ENCODE measurements around the gene RRP9.

DNA sequence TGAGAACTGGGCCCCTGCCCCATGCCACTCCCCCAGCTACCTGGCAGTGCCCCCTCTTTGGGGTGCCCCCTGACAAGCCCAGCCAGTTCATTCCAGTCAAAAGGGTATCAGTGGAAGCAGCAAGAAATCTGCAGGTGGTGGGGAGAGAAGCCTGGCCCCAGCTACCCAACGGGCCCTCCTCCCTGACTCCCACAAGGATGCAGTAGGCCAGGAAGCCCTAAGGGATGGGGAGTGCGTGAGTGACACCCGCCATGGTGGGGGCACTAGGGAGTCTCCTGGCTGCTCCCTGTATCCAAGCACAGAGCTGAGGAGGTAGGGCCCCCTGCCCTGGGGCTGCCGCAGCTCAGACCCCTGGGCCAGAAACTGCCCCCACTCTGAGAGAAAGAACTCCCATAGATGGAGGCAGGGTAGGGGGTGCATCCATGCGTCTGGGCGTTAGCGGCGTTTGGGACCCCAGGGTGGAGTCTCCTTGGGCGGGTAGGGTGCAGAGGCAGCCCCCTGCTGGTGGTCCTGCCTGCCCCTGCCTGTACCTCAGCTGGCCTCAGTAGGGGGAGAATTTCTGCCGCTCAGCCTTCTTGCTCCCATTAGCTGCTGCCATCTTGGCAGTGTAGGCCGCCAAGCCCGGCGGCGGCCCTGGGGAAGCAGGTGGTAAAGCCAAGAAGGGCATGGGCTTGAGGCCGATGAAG, 16.0 kb upstream of the RRP9 start:
- TF ChIP-seq, protein P1, sequence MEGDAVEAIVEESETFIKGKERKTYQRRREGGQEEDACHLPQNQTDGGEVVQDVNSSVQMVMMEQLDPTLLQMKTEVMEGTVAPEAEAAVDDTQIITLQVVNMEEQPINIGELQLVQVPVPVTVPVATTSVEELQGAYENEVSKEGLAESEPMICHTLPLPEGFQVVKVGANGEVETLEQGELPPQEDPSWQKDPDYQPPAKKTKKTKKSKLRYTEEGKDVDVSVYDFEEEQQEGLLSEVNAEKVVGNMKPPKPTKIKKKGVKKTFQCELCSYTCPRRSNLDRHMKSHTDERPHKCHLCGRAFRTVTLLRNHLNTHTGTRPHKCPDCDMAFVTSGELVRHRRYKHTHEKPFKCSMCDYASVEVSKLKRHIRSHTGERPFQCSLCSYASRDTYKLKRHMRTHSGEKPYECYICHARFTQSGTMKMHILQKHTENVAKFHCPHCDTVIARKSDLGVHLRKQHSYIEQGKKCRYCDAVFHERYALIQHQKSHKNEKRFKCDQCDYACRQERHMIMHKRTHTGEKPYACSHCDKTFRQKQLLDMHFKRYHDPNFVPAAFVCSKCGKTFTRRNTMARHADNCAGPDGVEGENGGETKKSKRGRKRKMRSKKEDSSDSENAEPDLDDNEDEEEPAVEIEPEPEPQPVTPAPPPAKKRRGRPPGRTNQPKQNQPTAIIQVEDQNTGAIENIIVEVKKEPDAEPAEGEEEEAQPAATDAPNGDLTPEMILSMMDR (IDR thresholded peaks at IDR 0.05) = no peak
- TF ChIP-seq FOXJ3 (CRISPR knock-in tag; IDR thresholded peaks at IDR 0.05; ENCODE audit: borderline replicate concordance) (no peak), NR3C1 (CRISPR knock-in tag; conservative IDR thresholded peaks at IDR 0.05; ENCODE audit: low read depth) (no peak), RELA (CRISPR knock-in tag; IDR thresholded peaks at IDR 0.05; ENCODE audit: borderline replicate concordance) (no peak), SOX15 (CRISPR knock-in tag; IDR thresholded peaks at IDR 0.05) (no peak), NR1H2 (CRISPR knock-in tag; IDR thresholded peaks at IDR 0.05) (no peak)
- TF ChIP-seq, protein P2, sequence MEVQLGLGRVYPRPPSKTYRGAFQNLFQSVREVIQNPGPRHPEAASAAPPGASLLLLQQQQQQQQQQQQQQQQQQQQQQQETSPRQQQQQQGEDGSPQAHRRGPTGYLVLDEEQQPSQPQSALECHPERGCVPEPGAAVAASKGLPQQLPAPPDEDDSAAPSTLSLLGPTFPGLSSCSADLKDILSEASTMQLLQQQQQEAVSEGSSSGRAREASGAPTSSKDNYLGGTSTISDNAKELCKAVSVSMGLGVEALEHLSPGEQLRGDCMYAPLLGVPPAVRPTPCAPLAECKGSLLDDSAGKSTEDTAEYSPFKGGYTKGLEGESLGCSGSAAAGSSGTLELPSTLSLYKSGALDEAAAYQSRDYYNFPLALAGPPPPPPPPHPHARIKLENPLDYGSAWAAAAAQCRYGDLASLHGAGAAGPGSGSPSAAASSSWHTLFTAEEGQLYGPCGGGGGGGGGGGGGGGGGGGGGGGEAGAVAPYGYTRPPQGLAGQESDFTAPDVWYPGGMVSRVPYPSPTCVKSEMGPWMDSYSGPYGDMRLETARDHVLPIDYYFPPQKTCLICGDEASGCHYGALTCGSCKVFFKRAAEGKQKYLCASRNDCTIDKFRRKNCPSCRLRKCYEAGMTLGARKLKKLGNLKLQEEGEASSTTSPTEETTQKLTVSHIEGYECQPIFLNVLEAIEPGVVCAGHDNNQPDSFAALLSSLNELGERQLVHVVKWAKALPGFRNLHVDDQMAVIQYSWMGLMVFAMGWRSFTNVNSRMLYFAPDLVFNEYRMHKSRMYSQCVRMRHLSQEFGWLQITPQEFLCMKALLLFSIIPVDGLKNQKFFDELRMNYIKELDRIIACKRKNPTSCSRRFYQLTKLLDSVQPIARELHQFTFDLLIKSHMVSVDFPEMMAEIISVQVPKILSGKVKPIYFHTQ (CRISPR knock-in tag; IDR thresholded peaks at IDR 0.05) = no peak
- TF ChIP-seq, protein P3, sequence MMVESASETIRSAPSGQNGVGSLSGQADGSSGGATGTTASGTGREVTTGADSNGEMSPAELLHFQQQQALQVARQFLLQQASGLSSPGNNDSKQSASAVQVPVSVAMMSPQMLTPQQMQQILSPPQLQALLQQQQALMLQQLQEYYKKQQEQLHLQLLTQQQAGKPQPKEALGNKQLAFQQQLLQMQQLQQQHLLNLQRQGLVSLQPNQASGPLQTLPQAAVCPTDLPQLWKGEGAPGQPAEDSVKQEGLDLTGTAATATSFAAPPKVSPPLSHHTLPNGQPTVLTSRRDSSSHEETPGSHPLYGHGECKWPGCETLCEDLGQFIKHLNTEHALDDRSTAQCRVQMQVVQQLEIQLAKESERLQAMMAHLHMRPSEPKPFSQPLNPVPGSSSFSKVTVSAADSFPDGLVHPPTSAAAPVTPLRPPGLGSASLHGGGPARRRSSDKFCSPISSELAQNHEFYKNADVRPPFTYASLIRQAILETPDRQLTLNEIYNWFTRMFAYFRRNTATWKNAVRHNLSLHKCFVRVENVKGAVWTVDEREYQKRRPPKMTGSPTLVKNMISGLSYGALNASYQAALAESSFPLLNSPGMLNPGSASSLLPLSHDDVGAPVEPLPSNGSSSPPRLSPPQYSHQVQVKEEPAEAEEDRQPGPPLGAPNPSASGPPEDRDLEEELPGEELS (CRISPR knock-in tag; IDR thresholded peaks at IDR 0.05) = no peak

All from WTC11 (cell line).